Neural cell (in vitro differentiated cells): ENCODE results near the gene DCC.

Experiments
- POLR2AphosphoS5 ChIP-seq: IDR thresholded peaks from 2 replicates; pipeline ENCODE4 v1.6.1; 2012
- TF ChIP-seq, protein P1 (sequence below): fragments of 450-650 bp; IDR thresholded peaks from 2 replicates; pipeline ENCODE4 v1.5.1; 2014; ENCODE audit warnings: antibody characterized with exemption, mild to moderate bottlenecking, moderate library complexity; ENCODE audit not compliant: poor library complexity, severe bottlenecking

DNA sequence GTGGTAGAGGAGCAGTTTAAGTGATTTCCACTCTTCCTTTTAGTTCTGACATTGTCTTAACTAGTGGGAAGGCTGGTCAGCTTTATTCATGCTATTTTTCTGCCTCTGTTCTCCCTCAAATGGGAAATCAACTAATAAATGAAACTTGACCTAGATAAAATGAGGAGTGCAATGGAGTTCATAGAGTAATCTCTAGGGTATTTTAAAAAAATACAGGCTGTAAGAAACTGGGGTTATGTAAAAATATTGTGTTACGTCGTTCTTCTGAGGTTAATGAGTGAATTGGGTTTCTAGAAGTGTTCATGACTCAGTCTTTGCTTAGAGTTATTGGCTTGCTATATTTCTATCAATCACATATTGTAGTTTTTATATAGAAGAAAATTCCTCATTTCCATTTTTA, 1150.0 kb downstream of the DCC start:
- TF ChIP-seq, protein P1, sequence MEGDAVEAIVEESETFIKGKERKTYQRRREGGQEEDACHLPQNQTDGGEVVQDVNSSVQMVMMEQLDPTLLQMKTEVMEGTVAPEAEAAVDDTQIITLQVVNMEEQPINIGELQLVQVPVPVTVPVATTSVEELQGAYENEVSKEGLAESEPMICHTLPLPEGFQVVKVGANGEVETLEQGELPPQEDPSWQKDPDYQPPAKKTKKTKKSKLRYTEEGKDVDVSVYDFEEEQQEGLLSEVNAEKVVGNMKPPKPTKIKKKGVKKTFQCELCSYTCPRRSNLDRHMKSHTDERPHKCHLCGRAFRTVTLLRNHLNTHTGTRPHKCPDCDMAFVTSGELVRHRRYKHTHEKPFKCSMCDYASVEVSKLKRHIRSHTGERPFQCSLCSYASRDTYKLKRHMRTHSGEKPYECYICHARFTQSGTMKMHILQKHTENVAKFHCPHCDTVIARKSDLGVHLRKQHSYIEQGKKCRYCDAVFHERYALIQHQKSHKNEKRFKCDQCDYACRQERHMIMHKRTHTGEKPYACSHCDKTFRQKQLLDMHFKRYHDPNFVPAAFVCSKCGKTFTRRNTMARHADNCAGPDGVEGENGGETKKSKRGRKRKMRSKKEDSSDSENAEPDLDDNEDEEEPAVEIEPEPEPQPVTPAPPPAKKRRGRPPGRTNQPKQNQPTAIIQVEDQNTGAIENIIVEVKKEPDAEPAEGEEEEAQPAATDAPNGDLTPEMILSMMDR, result no peak
- no peak for TF ChIP-seq POLR2AphosphoS5
